Panc1 (cell line): Measurements from ENCODE around the gene GBA3.

Experiments
- POLR2AphosphoS5 ChIP-seq: IDR thresholded peaks from 2 replicates; pipeline ENCODE4 v1.6.1; 2012; ENCODE audit warnings: mild to moderate bottlenecking, low read depth, low read length, moderate library complexity
- SIN3A ChIP-seq: IDR thresholded peaks from 2 replicates; pipeline ENCODE4 v1.6.1; 2012; ENCODE audit warnings: low read depth, mild to moderate bottlenecking, low read length, moderate library complexity, borderline replicate concordance; ENCODE audit not compliant: insufficient read depth
- TF ChIP-seq, protein P1 (sequence below): fragments of 450-650 bp; IDR thresholded peaks from 2 replicates; pipeline ENCODE4 v1.5.1; 2017; ENCODE audit warnings: mild to moderate bottlenecking
- TF ChIP-seq, protein P2 (sequence below), 2 experiments: IDR thresholded peaks; 2 replicates each; pipeline ENCODE4 v1.6.1; 2011 to 2012; ENCODE audit warnings: low read depth in 2 of 2, control low read depth in 1 of 2, low read length in 1 of 2, mild to moderate bottlenecking in 1 of 2, moderate library complexity in 1 of 2; ENCODE audit not compliant: insufficient read depth in 1 of 2

DNA sequence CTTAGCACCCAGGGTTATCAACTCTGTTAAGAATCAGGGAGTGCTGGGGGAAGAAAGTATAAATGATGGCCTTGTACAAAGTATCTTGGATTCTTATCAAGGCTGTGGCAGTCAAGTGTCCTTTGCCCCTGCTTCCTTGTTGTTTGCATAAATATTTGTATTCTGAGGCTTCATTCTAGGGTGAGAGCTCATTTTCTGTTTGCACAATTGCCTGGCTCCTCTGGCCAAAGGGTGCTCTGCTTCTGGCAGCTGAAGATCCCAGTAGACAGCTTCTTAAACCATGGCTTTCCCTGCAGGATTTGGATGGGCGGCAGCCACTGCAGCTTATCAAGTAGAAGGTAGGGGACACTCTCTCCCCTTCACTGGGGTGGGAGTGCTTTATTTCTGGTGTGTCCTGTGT lies at the start of gene GBA3:
- TF ChIP-seq, protein P1, sequence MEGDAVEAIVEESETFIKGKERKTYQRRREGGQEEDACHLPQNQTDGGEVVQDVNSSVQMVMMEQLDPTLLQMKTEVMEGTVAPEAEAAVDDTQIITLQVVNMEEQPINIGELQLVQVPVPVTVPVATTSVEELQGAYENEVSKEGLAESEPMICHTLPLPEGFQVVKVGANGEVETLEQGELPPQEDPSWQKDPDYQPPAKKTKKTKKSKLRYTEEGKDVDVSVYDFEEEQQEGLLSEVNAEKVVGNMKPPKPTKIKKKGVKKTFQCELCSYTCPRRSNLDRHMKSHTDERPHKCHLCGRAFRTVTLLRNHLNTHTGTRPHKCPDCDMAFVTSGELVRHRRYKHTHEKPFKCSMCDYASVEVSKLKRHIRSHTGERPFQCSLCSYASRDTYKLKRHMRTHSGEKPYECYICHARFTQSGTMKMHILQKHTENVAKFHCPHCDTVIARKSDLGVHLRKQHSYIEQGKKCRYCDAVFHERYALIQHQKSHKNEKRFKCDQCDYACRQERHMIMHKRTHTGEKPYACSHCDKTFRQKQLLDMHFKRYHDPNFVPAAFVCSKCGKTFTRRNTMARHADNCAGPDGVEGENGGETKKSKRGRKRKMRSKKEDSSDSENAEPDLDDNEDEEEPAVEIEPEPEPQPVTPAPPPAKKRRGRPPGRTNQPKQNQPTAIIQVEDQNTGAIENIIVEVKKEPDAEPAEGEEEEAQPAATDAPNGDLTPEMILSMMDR: no peak
- no peak for TF ChIP-seq POLR2AphosphoS5
- TF ChIP-seq SIN3A: no peak
- TF ChIP-seq, protein P2, sequence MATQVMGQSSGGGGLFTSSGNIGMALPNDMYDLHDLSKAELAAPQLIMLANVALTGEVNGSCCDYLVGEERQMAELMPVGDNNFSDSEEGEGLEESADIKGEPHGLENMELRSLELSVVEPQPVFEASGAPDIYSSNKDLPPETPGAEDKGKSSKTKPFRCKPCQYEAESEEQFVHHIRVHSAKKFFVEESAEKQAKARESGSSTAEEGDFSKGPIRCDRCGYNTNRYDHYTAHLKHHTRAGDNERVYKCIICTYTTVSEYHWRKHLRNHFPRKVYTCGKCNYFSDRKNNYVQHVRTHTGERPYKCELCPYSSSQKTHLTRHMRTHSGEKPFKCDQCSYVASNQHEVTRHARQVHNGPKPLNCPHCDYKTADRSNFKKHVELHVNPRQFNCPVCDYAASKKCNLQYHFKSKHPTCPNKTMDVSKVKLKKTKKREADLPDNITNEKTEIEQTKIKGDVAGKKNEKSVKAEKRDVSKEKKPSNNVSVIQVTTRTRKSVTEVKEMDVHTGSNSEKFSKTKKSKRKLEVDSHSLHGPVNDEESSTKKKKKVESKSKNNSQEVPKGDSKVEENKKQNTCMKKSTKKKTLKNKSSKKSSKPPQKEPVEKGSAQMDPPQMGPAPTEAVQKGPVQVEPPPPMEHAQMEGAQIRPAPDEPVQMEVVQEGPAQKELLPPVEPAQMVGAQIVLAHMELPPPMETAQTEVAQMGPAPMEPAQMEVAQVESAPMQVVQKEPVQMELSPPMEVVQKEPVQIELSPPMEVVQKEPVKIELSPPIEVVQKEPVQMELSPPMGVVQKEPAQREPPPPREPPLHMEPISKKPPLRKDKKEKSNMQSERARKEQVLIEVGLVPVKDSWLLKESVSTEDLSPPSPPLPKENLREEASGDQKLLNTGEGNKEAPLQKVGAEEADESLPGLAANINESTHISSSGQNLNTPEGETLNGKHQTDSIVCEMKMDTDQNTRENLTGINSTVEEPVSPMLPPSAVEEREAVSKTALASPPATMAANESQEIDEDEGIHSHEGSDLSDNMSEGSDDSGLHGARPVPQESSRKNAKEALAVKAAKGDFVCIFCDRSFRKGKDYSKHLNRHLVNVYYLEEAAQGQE (IDR thresholded peaks at IDR 0.05; ENCODE audit: insufficient read depth in 1 of 2, low read depth in 2 of 2, low read length in 1 of 2): no peak
